ENCODE measurements around the gene SELENON. TPM values are rescaled to one million over a fixed set of nuclear protein-coding genes. Genes with fewer than 3 reads are reported as not detected.

SELENON gene
- total and polyA plus RNA-seq, 9 of the 15 experiments (the other 6 are each of a cell fraction or from before 2014, with no cell fraction given) = 0.43 to 26.7 (median 7.0) TPM

- BruUV-seq (replicated peaks) = no TSS peak
- ATAC-seq (no peak), DNase-seq (ENCODE audit: extremely low read depth in 1 of 4, low spot score in 3 of 4) (no peak), FAIRE-seq (no peak)
- Histone ChIP-seq H4K20me1 (replicated peaks; ENCODE audit: control insufficient read depth, insufficient read depth, low read length) (peaks cover 7% of the 10 kb centered on the region), H3K4me3 (no peak overlapping the region), H3K27ac (ENCODE audit: extremely low read depth, low read depth, low read length) (no peak overlapping the region), H3K4me2 (ENCODE audit: insufficient read depth, low read length) (no peak overlapping the region), H3K27me3 (ENCODE audit: control insufficient read depth in 2 of 2, insufficient read depth in 2 of 2, low read length in 2 of 2) (no peaks in the 10 kb centered on the region), H3K9me3 (replicated peaks; ENCODE audit: control insufficient read depth, insufficient read depth, low read depth, low read length) (no peaks in the 10 kb centered on the region), H3K4me1 (replicated peaks in 1 of 2; ENCODE audit: control insufficient read depth in 2 of 2, insufficient read depth in 2 of 2, low read length in 2 of 2) (peaks cover 8 to 20% of the 10 kb centered on the region in 2 experiments), H3K79me2 (ENCODE audit: control insufficient read depth, insufficient read depth, low read length) (peaks cover 34% of the 10 kb centered on the region), H3K9me1 (ENCODE audit: control insufficient read depth, insufficient read depth, low read length) (no peaks in the 10 kb centered on the region), H3K9ac (ENCODE audit: insufficient read depth in 1 of 2, low read depth in 2 of 2, low read length in 2 of 2) (peak overlapping the region in 1 of 2 experiments; percentile 11; a peak in 1 of 4 replicates), H2AFZ (ENCODE audit: low read depth, low read length) (no peak overlapping the region), H3K36me3 (ENCODE audit: control insufficient read depth, insufficient read depth, low read length) (peaks cover 88% of the 10 kb centered on the region)
- WGBS (ENCODE audit: insufficient coverage, low coverage, missing lambda C conversion rate) = 91% methylated on average over 10 of the region's 10 CpGs
- intact Hi-C loops (cut with micrococcal nuclease) = loop anchor here (10.0 kb wide), 1 partner anchor 168 kb away; the partner anchor contains the start of gene PAFAH2
- ChIA-PET POLR2A (interaction anchor here (1.0 to 11.2 kb wide), 4 partner anchors 17 to 204 kb away, joined by 3 to 108 read pairs (median 4); no protein-coding TSS in a partner anchor), CTCF (ENCODE audit: low intra/inter-chr PET ratio) (no interaction called here)
- in situ Hi-C loops (cut with MboI) = no loop called here
- no peak for TF ChIP-seq MTA1 (IDR thresholded peaks at IDR 0.05; ENCODE audit: borderline replicate concordance)
- peak; percentile 41; the same call in 1 of the 2 replicates for TF ChIP-seq RBFOX2 (IDR thresholded peaks at IDR 0.05; ENCODE audit: low read depth, low read length)
- peak; percentile 33 for TF ChIP-seq WHSC1 (IDR thresholded peaks at IDR 0.05; ENCODE audit: low read length)
- peak; percentile 3; the same call in 1 of the 2 replicates for TF ChIP-seq POLR2A (conservative IDR thresholded peaks at IDR 0.05)
- TF ChIP-seq RBM22 (IDR thresholded peaks at IDR 0.05; ENCODE audit: low read depth, low read length, poor library complexity, severe bottlenecking) = peak; percentile 26
- peak; percentile 72 for TF ChIP-seq POLR2G (IDR thresholded peaks at IDR 0.05; ENCODE audit: low read depth, low read length)
Measured at GRCh38 chr1:25826571-25826970, 26.6 kb downstream of the SELENON start.

GRCh38 chr1:25828491-25828890 lies 28.5 kb downstream of the SELENON start:
- H3K4me1 ChIP-seq (replicated peaks in 1 of 2; ENCODE audit: control insufficient read depth in 2 of 2, insufficient read depth in 2 of 2, low read length in 2 of 2) = peaks cover 10 to 25% of the 10 kb centered on the region in 2 experiments; a peak in 4 of 5 replicates
- H3K36me3 ChIP-seq (ENCODE audit: control insufficient read depth, insufficient read depth, low read length) = peaks cover 94% of the 10 kb centered on the region
- peaks cover 31% of the 10 kb centered on the region for H3K79me2 ChIP-seq (ENCODE audit: control insufficient read depth, insufficient read depth, low read length)
- BruUV-seq (replicated peaks) = no TSS peak
- H3K9me1 ChIP-seq (ENCODE audit: control insufficient read depth, insufficient read depth, low read length) = no peaks in the 10 kb centered on the region
- no peak overlapping the region for H3K27ac ChIP-seq (ENCODE audit: extremely low read depth, low read depth, low read length)
- no peak overlapping the region for H3K9ac ChIP-seq (ENCODE audit: insufficient read depth in 1 of 2, low read depth in 2 of 2, low read length in 2 of 2)
- FAIRE-seq (no peak), DNase-seq (ENCODE audit: extremely low read depth in 1 of 4, low spot score in 3 of 4) (no peak), ATAC-seq (no peak)
- H3K27me3 ChIP-seq (ENCODE audit: control insufficient read depth in 2 of 2, insufficient read depth in 2 of 2, low read length in 2 of 2) = no peaks in the 10 kb centered on the region
- no peak overlapping the region for H3K4me3 ChIP-seq
- POLR2A ChIA-PET = interaction anchor here (1.1 to 11.2 kb wide), 4 partner anchors 8 to 68 kb away, joined by 4 to 108 read pairs (median 31); partner anchors contain the start of gene MTFR1L
- in situ Hi-C loops (cut with MboI) (no loop called here), intact Hi-C loops (cut with micrococcal nuclease) (loop anchor here (10.0 kb wide), 1 partner anchor 166 kb away; the partner anchor contains the start of gene PAFAH2)
- H3K9me3 ChIP-seq (replicated peaks; ENCODE audit: control insufficient read depth, insufficient read depth, low read depth, low read length) = no peaks in the 10 kb centered on the region
- no peak overlapping the region for H3K4me2 ChIP-seq (ENCODE audit: insufficient read depth, low read length)
- H2AFZ ChIP-seq (ENCODE audit: low read depth, low read length) = no peak overlapping the region
- CTCF ChIA-PET (ENCODE audit: low intra/inter-chr PET ratio) = no interaction called here
- TF ChIP-seq E2F1 (CRISPR knock-in tag; IDR thresholded peaks at IDR 0.05) = no peak
- no peak for TF ChIP-seq RCOR1 (IDR thresholded peaks at IDR 0.05; ENCODE audit: borderline replicate concordance in 1 of 2, low read depth in 2 of 2, low read length in 2 of 2)
- TF ChIP-seq ZNF140 (CRISPR knock-in tag; IDR thresholded peaks at IDR 0.05) = no peak
- no peak for TF ChIP-seq EWSR1 (IDR thresholded peaks at IDR 0.05; ENCODE audit: borderline replicate concordance, low read depth, partially characterized antibody)
- TF ChIP-seq POLR2A (conservative IDR thresholded peaks at IDR 0.05) = peak; percentile 34; the same call in 1 of the 2 replicates
- no peak for TF ChIP-seq ZFP1 (CRISPR knock-in tag; IDR thresholded peaks at IDR 0.05)
- peaks cover 12% of the 10 kb centered on the region; the same call in 1 of the 2 replicates for H4K20me1 ChIP-seq (replicated peaks; ENCODE audit: control insufficient read depth, insufficient read depth, low read length)
- 62% methylated on average over 3 of the region's 3 CpGs for WGBS (ENCODE audit: insufficient coverage, low coverage, missing lambda C conversion rate)

Data from K562 (cell line).